ENCODE results near the gene AXIN1. TPM values are rescaled to one million over a fixed set of nuclear protein-coding genes. Genes with fewer than 3 reads are reported as not detected.
"Not testable (repeated sequence)": the region's sequence is repeated elsewhere in the genome, so short reads cannot be mapped to it uniquely, and the experiment has no call there.

The AXIN1 gene
- total RNA-seq, 4 donors from 2014 or later = 17.5 to 29.7 (median 26.4) TPM

GRCh38 chr16:333406-334094 is 19.0 kb downstream of the AXIN1 start:
- no peak for DNase-seq
- H3K27me3 ChIP-seq = no peaks in the 10 kb centered on the region
- H3K36me3 ChIP-seq = no peaks in the 10 kb centered on the region
- TF ChIP-seq POLR2A (IDR thresholded peaks at IDR 0.05) = no peak
- no peak for TF ChIP-seq CTCF (IDR thresholded peaks at IDR 0.05)
- WGBS, 2 donors = 82 to 85% methylated on average over 6 of the region's 6 CpGs
- H3K27ac ChIP-seq = no peak overlapping the region
- H3K9me3 ChIP-seq = no peaks in the 10 kb centered on the region
- intact Hi-C loops (cut with DNase I) = no loop called here
- H3K4me1 ChIP-seq = no peaks in the 10 kb centered on the region
- H3K4me3 ChIP-seq (replicated peaks in 1 of 3) = no peak overlapping the region

- H3K36me3 ChIP-seq = not testable (repeated sequence)
- H3K4me1 ChIP-seq = peaks cover 16% of the 10 kb centered on the region in 2 donors
Observed at GRCh38 chr16:331181-331814, 21.2 kb downstream of the AXIN1 start.

GRCh38 chr16:330741-331140 is 21.8 kb downstream of the AXIN1 start:
- intact Hi-C loops (cut with DNase I) = no loop called here

More at GRCh38 chr16:331181-331814, 21.2 kb downstream of the AXIN1 start:
- 81 to 82% methylated on average over 6 of the region's 6 CpGs for WGBS, 2 donors
- H3K9me3 ChIP-seq; H3K4me3 ChIP-seq (replicated peaks in 1 of 3); intact Hi-C loops (cut with DNase I); H3K27ac ChIP-seq; H3K27me3 ChIP-seq; DNase-seq: not testable (repeated sequence)

GRCh38 chr16:325375-326145 is 27.0 kb downstream of the AXIN1 start:
- H3K36me3 ChIP-seq = no peaks in the 10 kb centered on the region
- TF ChIP-seq POLR2A (IDR thresholded peaks at IDR 0.05) (no peak), CTCF (IDR thresholded peaks at IDR 0.05) (no peak)
- H3K4me1 ChIP-seq = peaks cover 16 to 25% of the 10 kb centered on the region in 2 donors

More at GRCh38 chr16:330741-331140, 21.8 kb downstream of the AXIN1 start:
- TF ChIP-seq POLR2A (IDR thresholded peaks at IDR 0.05) = no peak
- no peak for TF ChIP-seq CTCF (IDR thresholded peaks at IDR 0.05)
- Histone ChIP-seq H3K27me3 (no peaks in the 10 kb centered on the region), H3K9me3 (no peaks in the 10 kb centered on the region), H3K27ac (no peak overlapping the region), H3K4me1 (peaks cover 16% of the 10 kb centered on the region in 2 donors), H3K4me3 (replicated peaks in 1 of 3) (no peak overlapping the region), H3K36me3 (no peaks in the 10 kb centered on the region)
- no peak for DNase-seq
- 85 to 91% methylated on average over 2 of the region's 2 CpGs for WGBS, 2 donors

GRCh38 chr16:324451-325334 is 27.8 kb downstream of the AXIN1 start:
- H3K9me3 ChIP-seq = no peaks in the 10 kb centered on the region

More at GRCh38 chr16:325375-326145, 27.0 kb downstream of the AXIN1 start:
- WGBS, 2 donors = 89 to 94% methylated on average over 17 of the region's 28 CpGs
- DNase-seq = no peak
- H3K27ac ChIP-seq = no peak overlapping the region
- H3K27me3 ChIP-seq = no peaks in the 10 kb centered on the region
- H3K4me3 ChIP-seq (replicated peaks in 1 of 3) = no peak overlapping the region
- intact Hi-C loops (cut with DNase I) = no loop called here
- no peaks in the 10 kb centered on the region for H3K9me3 ChIP-seq

More at GRCh38 chr16:324451-325334, 27.8 kb downstream of the AXIN1 start:
- peak; percentile 26 to 47 for DNase-seq
- no peak overlapping the region for H3K4me3 ChIP-seq (replicated peaks in 1 of 3)
- peaks cover 16 to 25% of the 10 kb centered on the region in 2 donors for H3K4me1 ChIP-seq
- no peaks in the 10 kb centered on the region for H3K27me3 ChIP-seq
- no peak for TF ChIP-seq POLR2A (IDR thresholded peaks at IDR 0.05)
- no peak for TF ChIP-seq CTCF (IDR thresholded peaks at IDR 0.05)
- WGBS, 2 donors = 65 to 83% methylated on average over 21 to 42 of the region's 55 CpGs
- H3K36me3 ChIP-seq = no peaks in the 10 kb centered on the region
- peak overlapping the region in 2 of 3 donors; percentile 15 to 31 for H3K27ac ChIP-seq
- intact Hi-C loops (cut with DNase I) = no loop called here

Measured in thyroid gland (tissue), 4 donors.